Measurements from ENCODE around the gene CDC42BPA.

GRCh38 chr1:227343206-227343605, 24.9 kb upstream of the CDC42BPA start:
- TF ChIP-seq MXD1 (CRISPR knock-in tag; IDR thresholded peaks at IDR 0.05), result no peak
- TF ChIP-seq BHLHE40 (IDR thresholded peaks at IDR 0.05; ENCODE audit: low read length), result no peak
- no peak for TF ChIP-seq POGZ (CRISPR knock-in tag; IDR thresholded peaks at IDR 0.05)
- TF ChIP-seq RNF2 (conservative IDR thresholded peaks at IDR 0.05; ENCODE audit: low read depth), result no peak
- no peak for TF ChIP-seq HNRNPH1 (optimal IDR thresholded peaks at IDR 0.05; ENCODE audit: low read depth, low read length)
- no peak for TF ChIP-seq CENPT (CRISPR knock-in tag; IDR thresholded peaks at IDR 0.05; ENCODE audit: low read depth)
- TF ChIP-seq SOX6 (IDR thresholded peaks at IDR 0.05), result no peak
- no peak for TF ChIP-seq SOX6 (CRISPR knock-in tag; IDR thresholded peaks at IDR 0.05)
- no peak for TF ChIP-seq CHD2 (IDR thresholded peaks at IDR 0.05; ENCODE audit: low read depth, low read length)
